Choroid plexus epithelial cell (primary cell): ENCODE results near the gene FNTB.

Experiments
- DNase-seq: peaks from one replicate; pipeline ENCODE4 v3.0.0-alpha.2; 2010; ENCODE audit warnings: low read depth
- H3K4me3 ChIP-seq: 2 replicates; pipeline ENCODE4 v1.5.1; 2011; ENCODE audit warnings: low read depth, mild to moderate bottlenecking, control low read depth, low read length, moderate library complexity
- TF ChIP-seq, protein P1 (sequence below): conservative IDR thresholded peaks from 2 replicates; pipeline ENCODE4 v1.5.1; 2011; ENCODE audit warnings: low read depth, mild to moderate bottlenecking, control low read depth, inconsistent platforms, low read length, moderate library complexity

Gene FNTB

DNA sequence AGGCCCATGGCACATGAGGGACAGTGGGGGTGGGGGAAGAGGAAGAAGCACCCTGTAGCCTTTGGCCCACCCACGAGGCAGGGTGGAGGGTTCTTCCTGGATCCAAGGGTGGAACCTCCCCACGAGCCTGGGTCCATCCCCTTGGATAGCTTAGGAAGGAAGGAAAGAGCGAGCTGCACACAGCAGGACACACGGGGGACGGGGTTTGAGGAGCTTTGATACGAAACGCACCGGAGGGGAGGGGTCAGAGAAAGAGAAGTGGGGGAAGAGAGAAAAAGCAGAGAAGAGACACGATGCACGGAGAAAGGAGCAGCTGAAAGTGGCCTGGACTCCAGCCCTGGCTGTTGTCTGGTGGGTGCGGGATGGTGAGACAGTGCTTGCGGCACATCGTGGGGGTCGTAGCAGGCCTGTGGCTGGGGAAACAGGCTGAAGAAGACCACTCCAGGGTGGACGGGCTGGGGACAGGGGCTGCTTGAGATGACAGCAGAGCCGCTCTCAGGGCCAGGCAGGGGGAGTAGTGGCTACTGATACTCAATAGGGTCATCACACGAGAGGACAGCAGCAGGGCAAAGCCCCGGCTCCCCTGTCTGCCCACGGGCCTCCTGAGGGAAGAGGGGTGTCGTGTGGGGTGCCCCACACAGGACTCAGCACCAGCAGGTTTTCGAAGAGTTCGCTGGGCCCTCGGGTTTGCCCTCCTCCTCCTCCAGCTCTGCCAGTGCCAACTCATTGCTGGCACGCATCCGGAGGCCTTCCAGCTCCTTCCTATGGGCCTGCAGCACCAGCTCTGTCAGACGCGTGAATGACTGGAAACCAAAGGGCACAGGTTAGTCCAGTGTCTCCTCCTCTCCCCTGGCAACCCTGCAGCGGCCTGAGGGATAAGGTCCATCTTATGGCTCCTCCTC, 38.7 kb upstream of the FNTB start:
- TF ChIP-seq, protein P1, sequence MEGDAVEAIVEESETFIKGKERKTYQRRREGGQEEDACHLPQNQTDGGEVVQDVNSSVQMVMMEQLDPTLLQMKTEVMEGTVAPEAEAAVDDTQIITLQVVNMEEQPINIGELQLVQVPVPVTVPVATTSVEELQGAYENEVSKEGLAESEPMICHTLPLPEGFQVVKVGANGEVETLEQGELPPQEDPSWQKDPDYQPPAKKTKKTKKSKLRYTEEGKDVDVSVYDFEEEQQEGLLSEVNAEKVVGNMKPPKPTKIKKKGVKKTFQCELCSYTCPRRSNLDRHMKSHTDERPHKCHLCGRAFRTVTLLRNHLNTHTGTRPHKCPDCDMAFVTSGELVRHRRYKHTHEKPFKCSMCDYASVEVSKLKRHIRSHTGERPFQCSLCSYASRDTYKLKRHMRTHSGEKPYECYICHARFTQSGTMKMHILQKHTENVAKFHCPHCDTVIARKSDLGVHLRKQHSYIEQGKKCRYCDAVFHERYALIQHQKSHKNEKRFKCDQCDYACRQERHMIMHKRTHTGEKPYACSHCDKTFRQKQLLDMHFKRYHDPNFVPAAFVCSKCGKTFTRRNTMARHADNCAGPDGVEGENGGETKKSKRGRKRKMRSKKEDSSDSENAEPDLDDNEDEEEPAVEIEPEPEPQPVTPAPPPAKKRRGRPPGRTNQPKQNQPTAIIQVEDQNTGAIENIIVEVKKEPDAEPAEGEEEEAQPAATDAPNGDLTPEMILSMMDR = no peak
- H3K4me3 ChIP-seq = no peak overlapping the region
- no peak for DNase-seq

DNA sequence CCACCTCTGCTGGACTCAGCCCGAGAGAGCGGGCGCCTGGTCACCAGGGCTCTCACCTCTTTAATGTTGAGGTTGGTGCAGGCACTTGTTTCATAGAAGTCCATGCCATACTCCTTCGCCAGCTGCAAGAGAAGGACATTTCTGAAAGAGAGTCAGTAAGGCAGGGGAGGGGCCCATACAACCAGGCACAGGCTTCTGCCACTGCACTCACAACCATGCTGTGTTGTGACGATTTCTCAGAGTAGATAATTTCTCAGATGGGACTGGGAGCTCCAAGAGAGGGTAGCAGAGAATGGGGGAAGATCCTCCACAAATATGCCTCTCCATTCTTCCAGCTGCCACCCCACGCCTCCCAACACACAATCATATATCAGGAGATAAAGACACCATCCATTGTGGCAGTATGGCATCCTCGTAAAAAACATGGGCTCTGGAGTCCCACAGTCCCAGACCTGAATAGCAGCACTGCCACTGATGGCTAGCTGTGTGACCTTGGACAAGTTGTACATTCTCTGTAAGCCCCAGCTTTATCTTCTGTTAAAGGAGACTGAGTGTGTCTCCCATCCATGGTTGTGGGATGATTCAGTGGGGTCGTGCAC, 38.0 kb upstream of the FNTB start:
- peak; percentile 13 for DNase-seq
- TF ChIP-seq, protein P1 = no peak
- H3K4me3 ChIP-seq = no peak overlapping the region

DNA sequence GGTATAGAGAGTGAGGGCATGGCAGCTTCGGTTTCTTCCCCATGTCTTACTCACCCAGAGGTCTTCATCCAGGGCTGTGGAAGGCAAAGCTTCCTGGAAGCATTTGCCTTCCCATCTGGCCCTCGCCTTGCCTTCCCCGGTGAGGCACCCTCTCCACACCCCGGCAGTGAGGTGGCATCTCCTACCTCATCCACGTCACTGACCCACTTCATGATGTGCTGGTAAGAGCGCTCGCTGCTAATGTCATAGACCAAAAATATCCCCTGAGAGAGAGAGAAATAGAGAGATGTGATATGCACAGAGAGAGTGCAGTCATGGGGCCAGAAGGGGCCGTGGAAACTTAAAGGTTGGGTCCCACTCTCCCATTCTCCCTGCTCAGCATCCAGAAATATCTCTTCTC, 35.8 kb upstream of the FNTB start:
- no peak overlapping the region for H3K4me3 ChIP-seq
- TF ChIP-seq, protein P1 = no peak
- no peak for DNase-seq

DNA sequence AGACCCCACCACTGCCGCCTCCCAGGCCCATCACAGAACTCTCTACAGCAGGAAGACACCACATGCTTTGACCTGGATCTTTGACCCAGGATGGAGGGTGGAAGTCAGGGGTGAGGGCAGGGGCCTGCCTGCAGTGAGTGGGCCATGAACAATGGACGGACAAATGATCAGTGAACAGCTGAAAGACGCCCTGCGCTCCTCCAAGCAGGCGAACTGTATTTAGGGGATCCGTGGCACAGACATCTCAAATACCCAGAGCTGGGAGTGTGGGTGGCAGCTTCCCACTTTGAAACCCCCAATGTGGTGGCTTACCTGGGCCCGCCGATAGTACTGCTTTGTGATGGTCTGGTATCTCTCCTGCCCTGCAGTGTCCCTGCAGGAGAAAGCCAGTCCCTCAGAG, 35.4 kb upstream of the FNTB start:
- TF ChIP-seq, protein P1 = no peak

DNA sequence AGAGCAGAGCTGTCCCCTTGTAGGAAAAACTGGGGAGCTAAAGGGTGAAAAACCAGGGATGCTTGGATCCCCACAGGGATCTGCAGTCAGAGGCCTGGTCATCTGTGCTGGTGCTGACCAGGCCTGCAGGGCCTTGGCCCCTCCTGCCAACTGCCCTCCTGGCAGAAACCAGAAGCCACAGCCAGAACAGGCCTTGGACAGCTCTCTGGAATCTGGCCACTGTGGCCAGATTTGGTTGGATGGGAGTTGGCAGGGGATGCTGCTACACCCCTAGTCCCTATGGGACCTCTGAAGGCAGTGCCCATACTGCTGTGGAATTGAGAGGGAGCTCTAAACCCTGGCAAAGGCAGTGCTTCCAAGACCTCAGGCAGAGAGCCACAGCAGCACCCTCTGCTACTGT, 35.0 kb upstream of the FNTB start:
- no peak for DNase-seq
- TF ChIP-seq, protein P1 = no peak
- H3K4me3 ChIP-seq = no peak overlapping the region

More for the DNA sequence above, 35.4 kb upstream of the FNTB start:
- DNase-seq = no peak
- no peak overlapping the region for H3K4me3 ChIP-seq

DNA sequence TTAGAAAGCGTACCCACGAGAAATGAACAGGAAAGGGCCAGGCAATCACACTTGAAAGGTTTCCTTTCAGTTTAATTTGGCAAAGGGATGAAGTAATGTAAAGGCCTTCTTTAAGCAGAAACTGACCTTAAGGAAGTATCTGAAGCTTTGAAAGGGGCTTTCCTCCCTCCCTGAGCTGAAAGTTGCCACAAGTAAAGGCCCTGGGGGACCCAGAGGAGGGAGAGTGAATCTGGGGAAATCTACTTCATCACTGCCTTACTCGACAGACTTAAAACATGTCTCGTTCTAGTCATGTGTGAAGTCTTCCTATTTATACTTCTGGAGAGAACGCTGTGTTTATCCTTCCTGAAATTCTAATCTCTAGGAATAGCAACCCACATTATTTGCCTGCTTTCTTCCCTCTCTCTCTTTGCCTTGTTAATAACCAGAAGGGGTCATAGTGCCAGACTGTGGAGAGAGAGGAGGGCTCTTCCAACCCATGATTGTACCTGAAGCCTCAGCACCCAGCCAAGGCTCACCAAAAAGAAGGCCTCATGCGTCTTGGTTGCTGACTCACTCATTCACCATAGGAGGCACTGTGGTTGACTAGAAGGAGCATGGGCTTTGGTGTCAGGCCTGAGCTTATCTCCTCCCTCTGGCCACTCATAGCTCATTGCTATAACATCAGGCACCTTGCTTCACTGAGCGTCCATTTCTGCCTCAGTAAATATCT, 33.9 kb upstream of the FNTB start:
- no peak overlapping the region for H3K4me3 ChIP-seq
- peak; percentile 61 for DNase-seq
- TF ChIP-seq, protein P1 = peak; percentile 38
